Neuronal stem cell (in vitro differentiated cells): Measurements from ENCODE around the gene PIP4K2C.
A peak's percentile ranks its signal among the peaks of the same experiment; 100 is the strongest.

Experiments used
- DNase-seq: peaks from one replicate; pipeline ENCODE4 v3.0.0-alpha.2; 2013; ENCODE audit warnings: low spot score
- H2AFZ ChIP-seq: one replicate; pipeline ENCODE4 v1.6.1; 2013; ENCODE audit warnings: mild to moderate bottlenecking, low read length, inconsistent platforms
- H2AK5ac ChIP-seq: 2 replicates; pipeline ENCODE4 v1.6.1; 2013; ENCODE audit warnings: low read depth, mild to moderate bottlenecking, inconsistent platforms, low read length, moderate library complexity, mixed read lengths
- H2BK120ac ChIP-seq: 2 replicates; pipeline ENCODE4 v1.6.1; 2013; ENCODE audit warnings: low read depth, mild to moderate bottlenecking, inconsistent platforms, low read length, moderate library complexity, mixed read lengths
- H2BK12ac ChIP-seq: one replicate; pipeline ENCODE4 v1.6.1; 2013; ENCODE audit warnings: low read length, inconsistent platforms
- H2BK15ac ChIP-seq: 2 replicates; pipeline ENCODE4 v1.6.1; 2013; ENCODE audit warnings: mild to moderate bottlenecking, low read length, inconsistent platforms, mixed read lengths
- H2BK5ac ChIP-seq: one replicate; pipeline ENCODE4 v1.6.1; 2013; ENCODE audit warnings: inconsistent platforms, mild to moderate bottlenecking, low read length, moderate library complexity
- H3K14ac ChIP-seq: one replicate; pipeline ENCODE4 v1.6.1; 2013; ENCODE audit warnings: low read length, inconsistent platforms
- H3K18ac ChIP-seq: 2 replicates; pipeline ENCODE4 v1.6.1; 2013; ENCODE audit warnings: low read length, inconsistent platforms
- H3K23ac ChIP-seq: 2 replicates; pipeline ENCODE4 v1.6.1; 2013; ENCODE audit warnings: low read depth, mild to moderate bottlenecking, mixed read lengths, low read length, inconsistent platforms; ENCODE audit not compliant: poor library complexity
- H3K27ac ChIP-seq: replicated peaks from 3 replicates; pipeline ENCODE4 v1.5.1; 2013; ENCODE audit warnings: low read length, inconsistent platforms
- H3K27me3 ChIP-seq, 3 experiments: 2 replicates each; pipeline ENCODE4 v1.6.1; 2013; ENCODE audit warnings: low read length in 3 of 3, mild to moderate bottlenecking in 2 of 3, inconsistent platforms in 1 of 3, low read depth in 1 of 3, mixed read lengths in 1 of 3, moderate library complexity in 1 of 3; ENCODE audit not compliant: control insufficient read depth in 3 of 3, insufficient read depth in 3 of 3
- H3K36me3 ChIP-seq, 2 donors: replicated peaks in 1 of 2; 2 replicates each; pipeline ENCODE4 v1.6.1; 2013; ENCODE audit warnings: low read length in 2 of 2; ENCODE audit not compliant: control insufficient read depth in 2 of 2, insufficient read depth in 2 of 2
- H3K4ac ChIP-seq: 2 replicates; pipeline ENCODE4 v1.6.1; 2013; ENCODE audit warnings: inconsistent platforms, mild to moderate bottlenecking, low read length, moderate library complexity
- H3K4me1 ChIP-seq, 2 donors: 1 replicate in 1 of 2; 2 replicates in 1 of 2; pipeline ENCODE4 v1.6.1; 2013; ENCODE audit warnings: low read length in 2 of 2, low read depth in 1 of 2; ENCODE audit not compliant: control insufficient read depth in 2 of 2, insufficient read depth in 1 of 2
- H3K4me2 ChIP-seq: one replicate; pipeline ENCODE4 v1.6.1; 2013; ENCODE audit warnings: mild to moderate bottlenecking, low read length, inconsistent platforms; ENCODE audit not compliant: insufficient read depth, poor library complexity, severe bottlenecking
- H3K4me3 ChIP-seq, 2 donors: 2 replicates each; pipeline ENCODE4 v1.5.1; 2013; ENCODE audit warnings: low read length in 2 of 2, mild to moderate bottlenecking in 2 of 2, inconsistent platforms in 1 of 2, moderate library complexity in 1 of 2
- H3K79me1 ChIP-seq: one replicate; pipeline ENCODE4 v1.6.1; 2013; ENCODE audit warnings: low read depth, mild to moderate bottlenecking, inconsistent platforms, low read length, moderate library complexity
- H3K9ac ChIP-seq: one replicate; pipeline ENCODE4 v1.6.1; 2013; ENCODE audit warnings: mild to moderate bottlenecking, low read depth, low read length, inconsistent platforms; ENCODE audit not compliant: poor library complexity
- H3K9me3 ChIP-seq, 2 donors: replicated peaks in 1 of 2; 2 replicates each; pipeline versions ENCODE3 to v1.6.1; 2013; ENCODE audit warnings: low read length in 2 of 2, mild to moderate bottlenecking in 2 of 2, inconsistent platforms in 1 of 2, low read depth in 1 of 2, mixed read lengths in 1 of 2, moderate library complexity in 1 of 2; ENCODE audit not compliant: control insufficient read depth in 2 of 2, insufficient read depth in 1 of 2
- H4K8ac ChIP-seq: one replicate; pipeline ENCODE4 v1.6.1; 2013; ENCODE audit warnings: low read depth, mild to moderate bottlenecking, inconsistent platforms, low read length, moderate library complexity
- H4K91ac ChIP-seq: one replicate; pipeline ENCODE4 v1.6.1; 2013; ENCODE audit warnings: low read length, low read depth, mild to moderate bottlenecking, inconsistent platforms; ENCODE audit not compliant: poor library complexity
- WGBS, 2 donors: extraction: QIAGEN DNeasy Blood & Tissue Kit; methylation state at CpG; one replicate each; pipeline ENCODE4 v1.1.7; 2013; ENCODE audit warnings: missing lambda C conversion rate in 2 of 2, mixed read lengths in 1 of 2; ENCODE audit not compliant: insufficient read length in 2 of 2, insufficient replicate concordance in 1 of 2; ENCODE audit errors: extremely low coverage in 2 of 2; 5-methylcytosine and 5-hydroxymethylcytosine counted together

Gene PIP4K2C

GRCh38 chr12:57551637-57552305 lies 39.2 kb upstream of the PIP4K2C start:
- Histone ChIP-seq H3K4me2 (no peak overlapping the region), H3K18ac (no peak overlapping the region), H3K9me3 (no peaks in the 10 kb centered on the region), H2AFZ (peak overlapping the region; percentile 74), H2BK120ac (no peak overlapping the region), H4K91ac (no peak overlapping the region), H3K79me1 (no peaks in the 10 kb centered on the region), H3K14ac (no peak overlapping the region), H3K36me3 (no peaks in the 10 kb centered on the region), H3K23ac (no peak overlapping the region), H3K4ac (no peak overlapping the region), H3K4me1 (peaks cover 25 to 31% of the 10 kb centered on the region in 2 donors), H2BK12ac (no peak overlapping the region), H3K4me3 (no peak overlapping the region), H2BK5ac (no peak overlapping the region), H3K27ac (no peak overlapping the region), H3K27me3 (peaks cover 0 to 33% (median 11%) of the 10 kb centered on the region in 3 experiments), H3K9ac (no peak overlapping the region), H4K8ac (no peak overlapping the region), H2AK5ac (no peak overlapping the region), H2BK15ac (no peak overlapping the region)
- DNase-seq: no peak
- WGBS, 2 donors: no CpG with 5 or more reads among the region's 3 CpGs

GRCh38 chr12:57552306-57552651 lies 38.7 kb upstream of the PIP4K2C start:
- peaks cover 25 to 31% of the 10 kb centered on the region in 2 donors for H3K4me1 ChIP-seq
- no peak overlapping the region for H4K8ac ChIP-seq
- H3K36me3 ChIP-seq: no peaks in the 10 kb centered on the region
- H3K79me1 ChIP-seq: no peaks in the 10 kb centered on the region
- peaks cover 0 to 33% (median 11%) of the 10 kb centered on the region in 3 experiments for H3K27me3 ChIP-seq
- H3K14ac ChIP-seq: no peak overlapping the region
- H4K91ac ChIP-seq: no peak overlapping the region
- H2BK120ac ChIP-seq: no peak overlapping the region
- H3K4me3 ChIP-seq: peak overlapping the region in 1 of 2 donors; percentile 12
- no peak overlapping the region for H3K9ac ChIP-seq
- no peak for DNase-seq
- no peak overlapping the region for H3K27ac ChIP-seq
- peak overlapping the region; percentile 74 for H2AFZ ChIP-seq
- WGBS, 2 donors: no CpG with 5 or more reads among the region's 2 CpGs
- no peak overlapping the region for H2BK15ac ChIP-seq
- no peak overlapping the region for H3K4me2 ChIP-seq
- no peak overlapping the region for H3K18ac ChIP-seq
- H2AK5ac ChIP-seq: no peak overlapping the region
- no peaks in the 10 kb centered on the region for H3K9me3 ChIP-seq
- no peak overlapping the region for H3K4ac ChIP-seq
- no peak overlapping the region for H3K23ac ChIP-seq
- no peak overlapping the region for H2BK5ac ChIP-seq
- no peak overlapping the region for H2BK12ac ChIP-seq

DNA sequence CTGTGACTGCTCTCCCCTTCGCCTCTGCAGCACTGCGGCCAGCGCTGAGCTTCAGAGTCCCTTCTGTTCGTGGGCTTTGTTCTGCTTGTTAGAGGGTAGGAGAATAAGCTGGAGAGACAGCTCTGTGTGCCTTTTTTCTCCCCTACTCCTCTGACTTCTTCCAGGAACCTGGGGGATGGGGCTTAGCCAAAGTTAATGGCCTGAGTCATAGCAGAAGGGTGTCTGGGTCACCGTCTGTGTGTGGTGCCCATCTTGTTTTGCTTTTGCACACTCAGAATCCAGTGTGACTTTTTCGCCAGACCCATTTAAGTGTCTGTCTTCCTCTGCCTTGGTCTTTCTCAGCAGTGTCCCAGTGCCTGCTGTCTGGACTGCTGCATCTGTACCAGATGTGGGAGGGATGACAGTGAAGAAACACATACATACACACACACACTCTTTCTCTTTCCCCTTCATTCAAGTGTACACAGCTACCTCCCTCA lies 38.1 kb upstream of the PIP4K2C start:
- no peak overlapping the region for H2AK5ac ChIP-seq
- H2AFZ ChIP-seq: peak overlapping the region; percentile 74
- no peaks in the 10 kb centered on the region for H3K36me3 ChIP-seq
- no peak overlapping the region for H2BK15ac ChIP-seq
- no peak overlapping the region for H3K23ac ChIP-seq
- H2BK12ac ChIP-seq: no peak overlapping the region
- DNase-seq: no peak
- no peak overlapping the region for H4K91ac ChIP-seq
- H2BK5ac ChIP-seq: no peak overlapping the region
- no peak overlapping the region for H3K18ac ChIP-seq
- no peak overlapping the region for H3K14ac ChIP-seq
- no peak overlapping the region for H2BK120ac ChIP-seq
- WGBS, 2 donors: no CpG with 5 or more reads among the region's 6 CpGs
- no peaks in the 10 kb centered on the region for H3K79me1 ChIP-seq
- no peaks in the 10 kb centered on the region for H3K9me3 ChIP-seq
- H3K4ac ChIP-seq: no peak overlapping the region
- peak overlapping the region in 1 of 2 donors; percentile 12 for H3K4me3 ChIP-seq
- H3K4me1 ChIP-seq: peaks cover 25 to 31% of the 10 kb centered on the region in 2 donors
- peak overlapping the region; percentile 22 for H3K27ac ChIP-seq
- H4K8ac ChIP-seq: no peak overlapping the region
- peaks cover 0 to 29% (median 11%) of the 10 kb centered on the region in 3 experiments for H3K27me3 ChIP-seq
- H3K9ac ChIP-seq: no peak overlapping the region
- no peak overlapping the region for H3K4me2 ChIP-seq

DNA sequence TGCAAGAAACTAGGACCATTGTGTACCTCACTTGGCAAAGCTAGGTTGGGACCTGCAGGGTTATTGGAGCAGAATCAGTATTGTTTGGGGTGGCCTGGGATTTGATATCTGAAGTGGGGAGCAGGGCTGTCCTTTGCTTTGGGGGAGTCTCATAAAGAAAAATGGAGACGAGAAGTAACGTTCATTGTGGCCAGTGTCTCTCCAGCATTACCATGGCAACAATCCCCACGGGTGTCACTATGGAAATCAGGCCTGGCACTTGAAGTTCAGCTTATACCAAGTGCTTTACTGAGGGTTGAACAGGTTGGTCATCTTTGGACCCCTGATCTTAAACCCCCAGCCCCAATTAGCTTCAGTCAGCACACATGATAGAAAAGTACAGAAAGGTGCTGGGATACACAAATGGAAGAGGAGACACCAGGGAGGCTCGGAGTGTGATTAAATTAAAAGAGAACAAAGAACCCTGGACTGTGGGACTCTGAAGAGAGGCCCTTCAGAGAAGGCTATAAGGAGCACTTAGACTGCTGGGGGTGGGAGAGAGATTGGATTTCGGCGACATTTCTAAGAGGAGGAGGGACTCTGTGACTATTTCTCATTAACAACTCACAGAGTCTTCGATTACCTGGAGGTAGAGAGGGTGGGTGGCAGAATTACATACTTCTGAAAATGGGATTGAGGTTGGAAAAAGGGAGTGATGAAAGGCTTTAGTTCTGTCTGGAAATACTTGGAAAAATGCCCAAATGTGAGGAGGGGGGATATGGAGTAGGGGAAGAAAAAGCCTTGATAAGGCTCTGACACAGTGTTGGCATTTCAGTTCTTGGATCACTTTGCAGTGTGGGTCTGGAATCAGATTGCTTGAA lies 37.4 kb upstream of the PIP4K2C start:
- Histone ChIP-seq H2BK15ac (no peak overlapping the region), H3K27ac (no peak overlapping the region), H2BK120ac (no peak overlapping the region), H3K4me3 (peak overlapping the region in 1 of 2 donors; percentile 12), H3K27me3 (peaks cover 0 to 22% (median 10%) of the 10 kb centered on the region in 3 experiments), H3K36me3 (no peaks in the 10 kb centered on the region), H3K18ac (no peak overlapping the region), H2AFZ (peak overlapping the region; percentile 74), H3K9ac (no peak overlapping the region), H4K8ac (no peak overlapping the region), H3K4ac (no peak overlapping the region), H3K9me3 (no peaks in the 10 kb centered on the region), H3K79me1 (no peaks in the 10 kb centered on the region), H3K23ac (no peak overlapping the region), H4K91ac (no peak overlapping the region), H2BK12ac (no peak overlapping the region), H2BK5ac (no peak overlapping the region), H2AK5ac (no peak overlapping the region), H3K4me1 (peaks cover 25 to 31% of the 10 kb centered on the region in 2 donors), H3K14ac (no peak overlapping the region), H3K4me2 (no peak overlapping the region)
- WGBS, 2 donors: no CpG with 5 or more reads among the region's 7 CpGs
- DNase-seq: no peak
